PC-3 (cell line): Measurements from ENCODE around the gene MEGF6. TPM values are rescaled to one million over a fixed set of nuclear protein-coding genes. Genes with fewer than 3 reads are reported as not detected.

Experiments used
- ATAC-seq: fragments of 200-7000 bp; cut with Tn5 transposase; 2 replicates; pipeline ENCODE4 v1.9.1; 2020; ENCODE audit warnings: mild to moderate bottlenecking, moderate library complexity
- BruUV-seq: library from RNA; stranded (reverse); fragments of 400-500 nt; replicated peaks from 2 replicates; lab custom pipeline; 2021; lab: Mats Ljungman, UMichigan
- CTCF ChIA-PET: fragments of 300-600 bp; sonication (Branson Sonifier 250); formaldehyde crosslinking; loops from one replicate; lab custom pipeline; 2022; ENCODE audit warnings: antibody characterized with exemption; lab: Charles Lee
- POLR2A ChIA-PET: fragments of 300-600 bp; sonication (Branson Sonifier 250); formaldehyde crosslinking; loops from one replicate; lab custom pipeline; 2022; ENCODE audit warnings: antibody characterized with exemption; ENCODE audit not compliant: unreplicated experiment; lab: Charles Lee
- DNase-seq: peaks from one replicate; pipeline ENCODE4 v3.0.0-alpha.2; 2015
- H2AFZ ChIP-seq: fragments of 300-600 bp; sonication (generic); 2 replicates; pipeline ENCODE4 v1.6.0; 2016; ENCODE audit warnings: antibody characterized with exemption, low read length
- H3F3A ChIP-seq: fragments of 300-600 bp; sonication (generic); one replicate; pipeline ENCODE4 v1.6.0; 2017; ENCODE audit warnings: antibody characterized with exemption, low read length, control low read depth, mild to moderate bottlenecking; ENCODE audit not compliant: unreplicated experiment
- H3K27ac ChIP-seq: fragments of 300-600 bp; sonication (generic); 2 replicates; pipeline ENCODE4 v1.5.1; 2016; ENCODE audit warnings: mild to moderate bottlenecking, low read length
- H3K27me3 ChIP-seq: fragments of 300-600 bp; sonication (generic); 2 replicates; pipeline ENCODE4 v1.6.1; 2016; ENCODE audit warnings: low read length, mixed read lengths
- H3K36me3 ChIP-seq: fragments of 300-600 bp; sonication (generic); 2 replicates; pipeline ENCODE4 v1.6.1; 2016; ENCODE audit warnings: low read depth, mixed run types, low read length, mixed read lengths
- H3K4me1 ChIP-seq: fragments of 300-600 bp; sonication (generic); 2 replicates; pipeline ENCODE4 v1.5.1; 2016; ENCODE audit warnings: low read length; ENCODE audit not compliant: insufficient read depth
- H3K4me2 ChIP-seq: fragments of 300-600 bp; sonication (generic); 2 replicates; pipeline ENCODE4 v1.6.0; 2016; ENCODE audit warnings: low read length
- H3K4me3 ChIP-seq: fragments of 300-600 bp; sonication (generic); 2 replicates; pipeline ENCODE4 v1.5.1; 2016; ENCODE audit warnings: mild to moderate bottlenecking, low read length, mixed read lengths
- H3K79me2 ChIP-seq: fragments of 300-600 bp; sonication (generic); 2 replicates; pipeline ENCODE4 v1.6.1; 2017; ENCODE audit warnings: low read length, mixed read lengths
- H3K9ac ChIP-seq: fragments of 300-600 bp; sonication (generic); 2 replicates; pipeline ENCODE4 v1.6.0; 2016; ENCODE audit warnings: mild to moderate bottlenecking, low read length
- H3K9me2 ChIP-seq: fragments of 300-600 bp; sonication (generic); replicated peaks from 2 replicates; pipeline ENCODE4 v1.6.1; 2016; ENCODE audit warnings: mixed run types, low read length, mixed read lengths
- H3K9me3 ChIP-seq: fragments of 300-600 bp; sonication (generic); 2 replicates; pipeline ENCODE4 v1.6.1; 2016; ENCODE audit warnings: low read length, mixed read lengths
- H4K20me1 ChIP-seq: fragments of 300-600 bp; sonication (generic); 2 replicates; pipeline ENCODE4 v1.6.1; 2016; ENCODE audit warnings: low read length, mixed read lengths
- EZH2 ChIP-seq: fragments of 300-600 bp; sonication (generic); IDR thresholded peaks from one replicate; pipeline ENCODE4 v1.6.1; 2017; ENCODE audit warnings: antibody characterized with exemption, mild to moderate bottlenecking, low read length; ENCODE audit not compliant: unreplicated experiment
- EZH2phosphoT487 ChIP-seq: fragments of 300-600 bp; sonication (generic); IDR thresholded peaks from 2 replicates; pipeline ENCODE4 v1.6.1; 2018; ENCODE audit warnings: mild to moderate bottlenecking, antibody characterized with exemption, low read length, borderline replicate concordance
- intact Hi-C: fragments of 100-400 bp; cut with micrococcal nuclease; formaldehyde crosslinking; loops from 2 replicates; pipeline ENCODE4 v1.9.0; 2023
- total RNA-seq: library from RNA; depleted of rRNA; stranded (reverse); fragments of >200 nt; gene quantifications from 2 replicates; pipeline ENCODE4 v1.2.3, GENCODE V29; 2014
- TF ChIP-seq, protein P1 (sequence below): fragments of 300-600 bp; sonication (generic); conservative IDR thresholded peaks from 2 replicates; pipeline ENCODE4 v1.5.1; 2017; ENCODE audit warnings: antibody characterized with exemption, low read depth, mild to moderate bottlenecking, low read length

Gene MEGF6
- total RNA-seq, 1 experiment from 2014 or later, result 32.5 TPM

DNA sequence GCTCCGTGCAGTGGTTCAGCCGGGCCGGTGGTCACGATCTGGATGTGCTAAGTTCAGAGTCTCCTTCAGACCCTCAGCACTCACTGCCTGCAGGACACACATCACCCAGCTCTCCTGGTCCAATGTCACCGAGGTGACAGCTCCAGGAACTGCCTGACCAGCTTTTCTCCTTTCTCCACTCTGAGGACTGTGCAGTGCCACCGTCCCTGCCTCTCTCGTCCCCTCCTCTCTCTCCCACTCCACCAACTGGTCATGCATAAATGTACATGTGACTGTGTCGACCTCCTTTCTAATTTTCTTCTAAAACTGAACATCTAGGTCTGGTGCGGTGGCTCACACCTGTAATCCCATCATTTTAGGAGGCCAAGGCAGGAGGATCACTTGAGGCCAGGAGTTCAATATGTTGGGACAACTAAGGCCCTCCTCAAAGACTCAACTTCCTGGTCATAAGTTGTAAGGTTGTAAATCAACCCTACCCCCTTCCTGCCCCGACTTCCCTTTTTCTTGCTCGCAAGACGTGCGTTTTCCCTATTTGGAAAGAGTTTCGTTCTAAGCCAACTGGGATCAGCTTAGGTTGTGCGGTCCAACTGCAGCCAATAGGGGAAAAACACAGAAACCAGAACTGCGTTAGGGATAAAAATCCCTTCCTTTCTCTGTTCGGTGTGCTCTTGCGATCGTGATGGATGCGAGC is 53.1 kb downstream of the MEGF6 start:
- H3K9me3 ChIP-seq, result no peaks in the 10 kb centered on the region
- BruUV-seq, result no TSS peak
- no peak overlapping the region for H2AFZ ChIP-seq
- H3K27ac ChIP-seq, result no peak overlapping the region
- no peaks in the 10 kb centered on the region for H3K27me3 ChIP-seq
- no peaks in the 10 kb centered on the region for H3K79me2 ChIP-seq
- H3K4me1 ChIP-seq, result peaks cover 7% of the 10 kb centered on the region
- intact Hi-C loops, result no loop called here
- H4K20me1 ChIP-seq, result no peaks in the 10 kb centered on the region
- H3K9ac ChIP-seq, result no peak overlapping the region
- no peak overlapping the region for H3K4me3 ChIP-seq
- DNase-seq (no peak), ATAC-seq (no peak)
- ChIA-PET POLR2A (no interaction called here), CTCF (no interaction called here)
- no peaks in the 10 kb centered on the region for H3K36me3 ChIP-seq
- no peaks in the 10 kb centered on the region for H3F3A ChIP-seq
- H3K9me2 ChIP-seq, result no peaks in the 10 kb centered on the region
- no peak for TF ChIP-seq EZH2phosphoT487
- TF ChIP-seq, protein P1, sequence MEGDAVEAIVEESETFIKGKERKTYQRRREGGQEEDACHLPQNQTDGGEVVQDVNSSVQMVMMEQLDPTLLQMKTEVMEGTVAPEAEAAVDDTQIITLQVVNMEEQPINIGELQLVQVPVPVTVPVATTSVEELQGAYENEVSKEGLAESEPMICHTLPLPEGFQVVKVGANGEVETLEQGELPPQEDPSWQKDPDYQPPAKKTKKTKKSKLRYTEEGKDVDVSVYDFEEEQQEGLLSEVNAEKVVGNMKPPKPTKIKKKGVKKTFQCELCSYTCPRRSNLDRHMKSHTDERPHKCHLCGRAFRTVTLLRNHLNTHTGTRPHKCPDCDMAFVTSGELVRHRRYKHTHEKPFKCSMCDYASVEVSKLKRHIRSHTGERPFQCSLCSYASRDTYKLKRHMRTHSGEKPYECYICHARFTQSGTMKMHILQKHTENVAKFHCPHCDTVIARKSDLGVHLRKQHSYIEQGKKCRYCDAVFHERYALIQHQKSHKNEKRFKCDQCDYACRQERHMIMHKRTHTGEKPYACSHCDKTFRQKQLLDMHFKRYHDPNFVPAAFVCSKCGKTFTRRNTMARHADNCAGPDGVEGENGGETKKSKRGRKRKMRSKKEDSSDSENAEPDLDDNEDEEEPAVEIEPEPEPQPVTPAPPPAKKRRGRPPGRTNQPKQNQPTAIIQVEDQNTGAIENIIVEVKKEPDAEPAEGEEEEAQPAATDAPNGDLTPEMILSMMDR, result no peak
- TF ChIP-seq EZH2, result no peak
- H3K4me2 ChIP-seq, result no peak overlapping the region

DNA sequence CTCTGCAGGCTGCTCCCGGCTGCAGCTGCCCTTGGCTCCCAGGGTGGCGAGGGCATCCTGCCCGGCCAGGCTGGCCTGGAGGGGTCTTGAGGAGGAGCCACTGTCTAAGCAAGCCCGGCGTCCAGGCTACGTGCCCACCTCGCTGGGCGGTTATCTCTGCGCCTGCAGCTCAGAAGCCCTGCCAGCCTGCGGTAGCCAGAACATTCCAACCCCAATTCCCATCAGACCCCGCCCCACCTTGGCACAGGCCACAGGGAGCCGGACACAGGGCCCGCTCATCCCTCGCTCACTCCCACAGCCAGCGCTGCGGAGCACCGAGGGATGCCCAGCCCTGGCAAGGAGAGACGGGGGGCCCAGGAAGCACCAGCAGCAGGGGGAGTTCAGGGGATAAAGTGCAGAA is 53.9 kb downstream of the MEGF6 start:
- Histone ChIP-seq H3K79me2 (no peaks in the 10 kb centered on the region), H3K4me3 (no peak overlapping the region), H3K9ac (no peak overlapping the region), H3K9me2 (no peaks in the 10 kb centered on the region), H2AFZ (no peak overlapping the region), H3K27ac (no peak overlapping the region), H3F3A (no peaks in the 10 kb centered on the region), H3K4me2 (no peak overlapping the region), H3K27me3 (no peaks in the 10 kb centered on the region), H3K4me1 (peaks cover 9% of the 10 kb centered on the region), H4K20me1 (no peaks in the 10 kb centered on the region), H3K9me3 (no peaks in the 10 kb centered on the region), H3K36me3 (no peaks in the 10 kb centered on the region)
- ATAC-seq (no peak), DNase-seq (no peak)
- intact Hi-C loops, result no loop called here
- POLR2A ChIA-PET, result no interaction called here
- TF ChIP-seq EZH2phosphoT487 (no peak), EZH2 (no peak)
- TF ChIP-seq, protein P1, result no peak
- BruUV-seq, result no TSS peak
- CTCF ChIA-PET, result no interaction called here

DNA sequence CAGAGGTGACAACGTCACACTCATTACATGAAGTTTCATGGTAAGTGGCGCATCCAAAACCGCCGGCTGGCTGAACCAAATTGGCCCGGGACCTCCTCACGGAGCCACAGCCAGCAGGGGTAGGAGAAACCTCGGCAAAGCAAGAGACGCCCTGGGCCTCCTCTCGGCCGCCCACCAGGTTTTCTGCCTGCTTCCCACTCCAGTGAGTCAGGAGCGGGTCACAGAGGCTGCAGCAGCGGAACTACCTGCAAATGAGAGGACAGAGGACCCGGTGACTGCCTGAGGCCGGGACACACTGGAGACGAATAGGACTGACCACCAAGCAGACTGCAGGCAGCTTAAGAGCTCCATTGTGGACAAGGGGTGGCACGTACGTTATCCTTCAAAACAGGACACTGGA is 55.0 kb downstream of the MEGF6 start:
- Histone ChIP-seq H3K27me3 (no peaks in the 10 kb centered on the region), H3K9me2 (no peaks in the 10 kb centered on the region), H3K36me3 (no peaks in the 10 kb centered on the region), H3K9me3 (no peaks in the 10 kb centered on the region), H3K9ac (no peak overlapping the region), H4K20me1 (no peaks in the 10 kb centered on the region), H3K4me3 (no peak overlapping the region), H3K4me1 (peaks cover 9% of the 10 kb centered on the region), H3F3A (no peaks in the 10 kb centered on the region), H2AFZ (no peak overlapping the region), H3K4me2 (no peak overlapping the region), H3K79me2 (no peaks in the 10 kb centered on the region), H3K27ac (no peak overlapping the region)
- CTCF ChIA-PET, result no interaction called here
- POLR2A ChIA-PET, result no interaction called here
- BruUV-seq, result no TSS peak
- TF ChIP-seq, protein P1, result no peak
- TF ChIP-seq EZH2 (no peak), EZH2phosphoT487 (no peak)
- intact Hi-C loops, result no loop called here
- DNase-seq (no peak), ATAC-seq (no peak)
